Cerebellar cortex (tissue), 1 donor: ENCODE results near the gene FOXN1.

Source experiments
- DNase-seq: peaks from one replicate; pipeline ENCODE4 v3.0.0-alpha.2; 2015; ENCODE audit warnings: low spot score

The FOXN1 gene

GRCh38 chr17:28526381-28526780, 20.2 kb downstream of the FOXN1 start:
- no peak for DNase-seq

GRCh38 chr17:28527181-28527681, 21.1 kb downstream of the FOXN1 start:
- no peak for DNase-seq

- DNase-seq, result no peak
Observed at GRCh38 chr17:28527859-28528258, 21.7 kb downstream of the FOXN1 start.

GRCh38 chr17:28528327-28529012, 22.3 kb downstream of the FOXN1 start:
- DNase-seq, result no peak

GRCh38 chr17:28529013-28529400, 22.9 kb downstream of the FOXN1 start:
- no peak for DNase-seq

GRCh38 chr17:28530250-28530649, 24.1 kb downstream of the FOXN1 start:
- no peak for DNase-seq

GRCh38 chr17:28530926-28531325, 24.8 kb downstream of the FOXN1 start:
- no peak for DNase-seq

- DNase-seq, result no peak
Observed at GRCh38 chr17:28532050-28532960, 26.2 kb downstream of the FOXN1 start.

- no peak for DNase-seq
Observed at GRCh38 chr17:28533091-28533807, 27.1 kb downstream of the FOXN1 start.

- no peak for DNase-seq
Observed at GRCh38 chr17:28534740-28535375, 28.7 kb downstream of the FOXN1 start.

- DNase-seq, result no peak
Observed at GRCh38 chr17:28536532-28537218, 30.5 kb downstream of the FOXN1 start.

GRCh38 chr17:28537219-28537610, 31.1 kb downstream of the FOXN1 start:
- no peak for DNase-seq

- no peak for DNase-seq
Observed at GRCh38 chr17:28538296-28538895, 32.2 kb downstream of the FOXN1 start.

- no peak for DNase-seq
Observed at GRCh38 chr17:28540231-28540630, 34.1 kb downstream of the FOXN1 start.

- DNase-seq, result no peak
Observed at GRCh38 chr17:28541439-28541838, 35.3 kb downstream of the FOXN1 start.

- DNase-seq, result no peak
Observed at GRCh38 chr17:28544402-28545140, 38.4 kb downstream of the FOXN1 start.

- DNase-seq, result no peak
Observed at GRCh38 chr17:28545141-28545503, 39.0 kb downstream of the FOXN1 start.

- DNase-seq, result no peak
Observed at GRCh38 chr17:28545787-28546415, 39.8 kb downstream of the FOXN1 start.

GRCh38 chr17:28547096-28547622, 41.0 kb downstream of the FOXN1 start:
- no peak for DNase-seq
